ENCODE results near the gene PDE8A. TPM values are rescaled to one million over a fixed set of nuclear protein-coding genes. Genes with fewer than 3 reads are reported as not detected.

Gene PDE8A
- total and polyA plus RNA-seq, 2 experiments from 2014 or later: 5.6 to 7.5 TPM

GRCh38 chr15:85141726-85142125, 160.1 kb downstream of the PDE8A start (continued):
- no peak for TF ChIP-seq REST (IDR thresholded peaks at IDR 0.05; ENCODE audit: unreplicated experiment)
- TF ChIP-seq EZH2 (IDR thresholded peaks at IDR 0.05; ENCODE audit: low read depth, unreplicated experiment): no peak
- no peak for TF ChIP-seq POLR2AphosphoS5 (IDR thresholded peaks at IDR 0.05; ENCODE audit: low read depth)
- TF ChIP-seq CREB1 (CRISPR knock-in tag; IDR thresholded peaks at IDR 0.05; ENCODE audit: low read depth): no peak
- TF ChIP-seq NANOG (IDR thresholded peaks at IDR 0.05; ENCODE audit: borderline replicate concordance): no peak
- TF ChIP-seq ZNF114 (CRISPR knock-in tag; IDR thresholded peaks at IDR 0.05): no peak
- no peak for TF ChIP-seq STAT1 (IDR thresholded peaks at IDR 0.05; ENCODE audit: unreplicated experiment)

- H3K4me1 ChIP-seq (ENCODE audit: insufficient read depth): no peaks in the 10 kb centered on the region
- H3K27me3 Mint-ChIP-seq (ENCODE audit: insufficient read depth, low read depth, poor library complexity): peaks cover 2% of the 10 kb centered on the region
- no peak overlapping the region for H3K27ac Mint-ChIP-seq
- H3K36me3 Mint-ChIP-seq (ENCODE audit: low read depth): no peaks in the 10 kb centered on the region; the same call in 1 of the 3 replicates
- ATAC-seq: no peak
- no peak overlapping the region for H2AFZ ChIP-seq
- no peaks in the 10 kb centered on the region for H3F3A ChIP-seq (replicated peaks; ENCODE audit: low read depth)
- peaks cover 8% of the 10 kb centered on the region; the same call in 2 of the 3 replicates for H3K4me1 Mint-ChIP-seq
- no peak overlapping the region for H3K4me3 Mint-ChIP-seq
- no peak for DNase-seq (ENCODE audit: low spot score)
- no peaks in the 10 kb centered on the region for H3K36me3 ChIP-seq (ENCODE audit: insufficient read depth)
- no peaks in the 10 kb centered on the region for H3K9me3 Mint-ChIP-seq
- no peak overlapping the region for H3K4me2 ChIP-seq
- H3K79me2 ChIP-seq (replicated peaks; ENCODE audit: insufficient read depth): no peaks in the 10 kb centered on the region
- H3K27ac ChIP-seq (ENCODE audit: low read depth): no peak overlapping the region
- TF ChIP-seq CREB1 (CRISPR knock-in tag; IDR thresholded peaks at IDR 0.05; ENCODE audit: low read depth) (no peak), CTCF (conservative IDR thresholded peaks at IDR 0.05; ENCODE audit: low read depth in 2 of 2) (no peak), NANOG (IDR thresholded peaks at IDR 0.05; ENCODE audit: borderline replicate concordance) (no peak)
- H3K9me2 ChIP-seq (ENCODE audit: insufficient read depth): no peaks in the 10 kb centered on the region
- H3K4me3 ChIP-seq: no peak overlapping the region
- no peaks in the 10 kb centered on the region for H3K27me3 ChIP-seq (ENCODE audit: insufficient read depth)
- H4K20me1 ChIP-seq (replicated peaks; ENCODE audit: insufficient read depth): no peaks in the 10 kb centered on the region
Measured at GRCh38 chr15:85142312-85142711, 160.7 kb downstream of the PDE8A start.
